ENCODE data around the gene IDE.

- TF ChIP-seq CTCF (IDR thresholded peaks at IDR 0.05; ENCODE audit: low read length) (no peak), EZH2phosphoT487 (IDR thresholded peaks at IDR 0.05; ENCODE audit: low read length) (no peak)
Observed at GRCh38 chr10:92547676-92548075, 26.2 kb downstream of the IDE start.
